EL (cell line): Measurements from ENCODE around the gene TLL2.

Experiments
- DNase-seq: peaks from one replicate; pipeline ENCODE4 v3.0.0-alpha.2; 2016

TLL2 gene

GRCh38 chr10:96505150-96506136 is 8.3 kb downstream of the TLL2 start:
- DNase-seq = no peak

GRCh38 chr10:96502561-96503282 is 11.0 kb downstream of the TLL2 start:
- DNase-seq = no peak

GRCh38 chr10:96501985-96502384 is 11.7 kb downstream of the TLL2 start:
- peak; percentile 35 for DNase-seq

GRCh38 chr10:96500519-96500918 is 13.2 kb downstream of the TLL2 start:
- DNase-seq = no peak

- no peak for DNase-seq
Observed at GRCh38 chr10:96500050-96500449, 13.7 kb downstream of the TLL2 start.

GRCh38 chr10:96497391-96497790 is 16.3 kb downstream of the TLL2 start:
- DNase-seq = no peak

GRCh38 chr10:96496281-96496925 is 17.3 kb downstream of the TLL2 start:
- no peak for DNase-seq

- no peak for DNase-seq
Observed at GRCh38 chr10:96495544-96495943, 18.2 kb downstream of the TLL2 start.

GRCh38 chr10:96494694-96495093 is 19.0 kb downstream of the TLL2 start:
- DNase-seq = no peak

- no peak for DNase-seq
Observed at GRCh38 chr10:96493871-96494525, 19.7 kb downstream of the TLL2 start.

GRCh38 chr10:96493254-96493653 is 20.5 kb downstream of the TLL2 start:
- DNase-seq = no peak

GRCh38 chr10:96491303-96491702 is 22.4 kb downstream of the TLL2 start:
- DNase-seq = no peak

GRCh38 chr10:96488161-96488935 is 25.4 kb downstream of the TLL2 start:
- peak; percentile 26 for DNase-seq

GRCh38 chr10:96482815-96483588 is 30.7 kb downstream of the TLL2 start:
- no peak for DNase-seq

GRCh38 chr10:96478355-96478754 is 35.4 kb downstream of the TLL2 start:
- no peak for DNase-seq

- no peak for DNase-seq
Observed at GRCh38 chr10:96473866-96474265, 39.9 kb downstream of the TLL2 start.

- peak; percentile 36 for DNase-seq
Observed at GRCh38 chr10:96470116-96470743, 43.5 kb downstream of the TLL2 start.

- no peak for DNase-seq
Observed at GRCh38 chr10:96468845-96469244, 44.9 kb downstream of the TLL2 start.

- DNase-seq = no peak
Observed at GRCh38 chr10:96465599-96465998, 48.1 kb downstream of the TLL2 start.

- DNase-seq = no peak
Observed at GRCh38 chr10:96463562-96463961, 50.2 kb downstream of the TLL2 start.
